ENCODE data around the gene SELENOI. TPM values are rescaled to one million over a fixed set of nuclear protein-coding genes. Genes with fewer than 3 reads are reported as not detected.

Gene SELENOI
- total RNA-seq, 1 donor from 2014 or later, result 28.2 TPM

- Mint-ChIP-seq H3K4me3 (ENCODE audit: unreplicated experiment) (no peak overlapping the region), H3K36me3 (ENCODE audit: low read depth, unreplicated experiment) (no peaks in the 10 kb centered on the region), H3K27me3 (ENCODE audit: unreplicated experiment) (no peaks in the 10 kb centered on the region), H3K4me1 (ENCODE audit: unreplicated experiment) (no peaks in the 10 kb centered on the region), H3K9me3 (ENCODE audit: unreplicated experiment) (no peaks in the 10 kb centered on the region), H3K27ac (ENCODE audit: unreplicated experiment) (no peak overlapping the region)
- TF ChIP-seq, protein P1, sequence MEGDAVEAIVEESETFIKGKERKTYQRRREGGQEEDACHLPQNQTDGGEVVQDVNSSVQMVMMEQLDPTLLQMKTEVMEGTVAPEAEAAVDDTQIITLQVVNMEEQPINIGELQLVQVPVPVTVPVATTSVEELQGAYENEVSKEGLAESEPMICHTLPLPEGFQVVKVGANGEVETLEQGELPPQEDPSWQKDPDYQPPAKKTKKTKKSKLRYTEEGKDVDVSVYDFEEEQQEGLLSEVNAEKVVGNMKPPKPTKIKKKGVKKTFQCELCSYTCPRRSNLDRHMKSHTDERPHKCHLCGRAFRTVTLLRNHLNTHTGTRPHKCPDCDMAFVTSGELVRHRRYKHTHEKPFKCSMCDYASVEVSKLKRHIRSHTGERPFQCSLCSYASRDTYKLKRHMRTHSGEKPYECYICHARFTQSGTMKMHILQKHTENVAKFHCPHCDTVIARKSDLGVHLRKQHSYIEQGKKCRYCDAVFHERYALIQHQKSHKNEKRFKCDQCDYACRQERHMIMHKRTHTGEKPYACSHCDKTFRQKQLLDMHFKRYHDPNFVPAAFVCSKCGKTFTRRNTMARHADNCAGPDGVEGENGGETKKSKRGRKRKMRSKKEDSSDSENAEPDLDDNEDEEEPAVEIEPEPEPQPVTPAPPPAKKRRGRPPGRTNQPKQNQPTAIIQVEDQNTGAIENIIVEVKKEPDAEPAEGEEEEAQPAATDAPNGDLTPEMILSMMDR (IDR thresholded peaks at IDR 0.05; ENCODE audit: unreplicated experiment), result no peak
- no peak for DNase-seq (ENCODE audit: low spot score)
These were observed 10.2 kb downstream of the SELENOI start for GRCh38 chr2:26356111-26356510.

GRCh38 chr2:26356771-26357170 is 10.8 kb downstream of the SELENOI start:
- no peak for DNase-seq (ENCODE audit: low spot score)
- no peak overlapping the region for H3K27ac Mint-ChIP-seq (ENCODE audit: unreplicated experiment)
- TF ChIP-seq, protein P1 (IDR thresholded peaks at IDR 0.05; ENCODE audit: unreplicated experiment), result no peak
- H3K9me3 Mint-ChIP-seq (ENCODE audit: unreplicated experiment), result no peaks in the 10 kb centered on the region
- no peaks in the 10 kb centered on the region for H3K36me3 Mint-ChIP-seq (ENCODE audit: low read depth, unreplicated experiment)
- no peak overlapping the region for H3K4me3 Mint-ChIP-seq (ENCODE audit: unreplicated experiment)
- H3K27me3 Mint-ChIP-seq (ENCODE audit: unreplicated experiment), result no peaks in the 10 kb centered on the region
- H3K4me1 Mint-ChIP-seq (ENCODE audit: unreplicated experiment), result no peaks in the 10 kb centered on the region

DNA sequence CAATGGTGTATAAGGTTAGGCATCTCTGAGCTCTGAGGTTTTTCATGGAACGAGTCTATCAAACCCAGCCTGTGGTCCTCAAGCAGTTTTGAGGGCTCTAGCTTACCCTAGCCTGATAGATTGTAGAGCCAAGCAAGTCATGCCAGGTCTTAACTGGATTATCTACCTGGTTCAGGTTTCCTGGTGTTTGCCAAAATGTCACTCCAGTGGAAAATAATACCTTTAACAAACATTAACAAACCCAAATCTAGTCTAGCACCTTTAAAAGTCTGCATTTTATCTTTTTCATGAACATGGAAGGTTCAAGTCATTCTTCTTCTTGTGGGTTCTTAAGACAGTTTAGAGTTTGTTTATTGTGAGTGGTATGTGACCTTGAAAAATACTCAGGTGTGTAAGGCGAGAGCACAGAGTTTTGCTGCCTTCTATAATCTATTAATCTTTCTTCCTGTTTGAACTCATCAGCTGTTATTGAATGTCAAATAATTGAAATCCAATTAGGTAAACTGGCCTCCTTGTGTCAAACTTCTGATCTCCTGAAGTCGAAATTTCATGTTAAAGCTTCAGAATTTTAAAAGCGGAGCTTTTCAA is 14.0 kb downstream of the SELENOI start:
- no peak overlapping the region for H3K4me3 Mint-ChIP-seq (ENCODE audit: unreplicated experiment)
- no peaks in the 10 kb centered on the region for H3K4me1 Mint-ChIP-seq (ENCODE audit: unreplicated experiment)
- TF ChIP-seq, protein P1 (IDR thresholded peaks at IDR 0.05; ENCODE audit: unreplicated experiment), result no peak
- H3K9me3 Mint-ChIP-seq (ENCODE audit: unreplicated experiment), result no peaks in the 10 kb centered on the region
- H3K27ac Mint-ChIP-seq (ENCODE audit: unreplicated experiment), result peak overlapping the region; percentile 37
- H3K36me3 Mint-ChIP-seq (ENCODE audit: low read depth, unreplicated experiment), result no peaks in the 10 kb centered on the region
- no peaks in the 10 kb centered on the region for H3K27me3 Mint-ChIP-seq (ENCODE audit: unreplicated experiment)
- DNase-seq (ENCODE audit: low spot score), result no peak

DNA sequence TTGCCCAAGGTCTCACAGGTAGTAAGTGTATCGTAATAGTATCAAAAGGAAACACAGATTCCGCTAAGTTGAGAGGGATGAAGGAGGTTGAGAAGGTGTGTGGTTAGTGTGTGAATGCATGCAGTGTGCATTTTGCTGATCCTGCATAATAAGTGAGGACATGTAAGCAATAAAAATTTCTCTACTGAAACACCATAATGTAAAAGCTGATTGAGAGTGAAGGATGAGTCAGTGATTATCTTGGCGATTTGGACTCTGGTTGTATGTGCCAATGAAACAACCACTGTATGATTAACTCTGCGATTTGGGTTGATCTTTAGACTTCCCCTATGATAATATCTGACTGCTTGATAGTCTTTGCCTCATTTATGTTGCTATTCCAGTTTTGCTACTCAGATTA is 17.4 kb downstream of the SELENOI start:
- Mint-ChIP-seq H3K4me3 (ENCODE audit: unreplicated experiment) (no peak overlapping the region), H3K36me3 (ENCODE audit: low read depth, unreplicated experiment) (peaks cover 6% of the 10 kb centered on the region), H3K4me1 (ENCODE audit: unreplicated experiment) (no peaks in the 10 kb centered on the region), H3K27me3 (ENCODE audit: unreplicated experiment) (no peaks in the 10 kb centered on the region), H3K9me3 (ENCODE audit: unreplicated experiment) (no peaks in the 10 kb centered on the region), H3K27ac (ENCODE audit: unreplicated experiment) (no peak overlapping the region)
- TF ChIP-seq, protein P1 (IDR thresholded peaks at IDR 0.05; ENCODE audit: unreplicated experiment), result no peak
- DNase-seq (ENCODE audit: low spot score), result no peak

DNA sequence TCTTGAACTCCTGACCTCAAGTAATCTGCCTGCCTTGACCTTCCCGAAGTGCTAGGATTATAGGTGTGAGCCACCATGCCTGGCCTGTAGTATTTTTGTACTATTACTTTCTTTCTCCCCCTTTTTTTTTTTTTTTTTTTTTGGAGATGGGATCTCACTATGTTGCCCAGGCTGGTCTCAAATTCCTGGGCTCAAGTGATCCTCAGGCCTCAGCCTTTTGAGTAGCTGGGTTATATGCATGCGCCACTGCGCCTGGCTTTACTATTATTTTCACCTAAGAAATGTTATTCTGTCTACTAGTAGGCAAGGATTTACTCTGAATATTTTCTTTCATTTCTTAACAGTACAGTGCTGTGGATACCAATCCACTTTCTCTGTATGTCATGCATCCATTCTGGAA is 18.0 kb downstream of the SELENOI start:
- DNase-seq (ENCODE audit: low spot score), result no peak
- H3K9me3 Mint-ChIP-seq (ENCODE audit: unreplicated experiment), result no peaks in the 10 kb centered on the region
- no peak overlapping the region for H3K27ac Mint-ChIP-seq (ENCODE audit: unreplicated experiment)
- no peak overlapping the region for H3K4me3 Mint-ChIP-seq (ENCODE audit: unreplicated experiment)
- TF ChIP-seq, protein P1 (IDR thresholded peaks at IDR 0.05; ENCODE audit: unreplicated experiment), result no peak
- no peaks in the 10 kb centered on the region for H3K27me3 Mint-ChIP-seq (ENCODE audit: unreplicated experiment)
- H3K4me1 Mint-ChIP-seq (ENCODE audit: unreplicated experiment), result no peaks in the 10 kb centered on the region
- peaks cover 12% of the 10 kb centered on the region for H3K36me3 Mint-ChIP-seq (ENCODE audit: low read depth, unreplicated experiment)

Data from endothelial cell (in vitro differentiated cells).